OCI-LY3 (cell line): ENCODE results near the gene ZNF740.

ENCODE experiments used
- CTCF ChIP-seq: fragments of 200-600, 300-600 bp; sonication (generic); IDR thresholded peaks from 2 replicates; pipeline ENCODE4 v1.5.1; 2014; ENCODE audit warnings: antibody characterized with exemption, low read length, low read depth
- EZH2phosphoT487 ChIP-seq: fragments of 200-600 bp; shearing (Covaris generic); IDR thresholded peaks from 2 replicates; pipeline ENCODE4 v1.6.1; 2018; ENCODE audit warnings: antibody characterized with exemption, mixed run types, low read depth

- no peak for TF ChIP-seq CTCF
- no peak for TF ChIP-seq EZH2phosphoT487
These were observed 61.3 kb downstream of the ZNF740 start for GRCh38 chr12:53241623-53242412.
